Posterior cingulate gyrus (tissue), 11 donors: Measurements from ENCODE around the gene NR3C2.
"Not testable (repeated sequence)": the region's sequence is repeated elsewhere in the genome, so short reads cannot be mapped to it uniquely, and the experiment has no call there.

Source experiments
- DNase-seq, 10 donors: peaks; one replicate each; pipeline versions ENCODE4 v3.0.0 to v3.0.0-alpha.2; 2020 to 2021; ENCODE audit warnings: mixed read lengths in 3 of 10
- intact Hi-C: fragments of 100-400 bp; cut with DNase I; formaldehyde crosslinking; loops from one replicate; pipeline ENCODE4 v1.15.1; 2023

Gene NR3C2

DNA sequence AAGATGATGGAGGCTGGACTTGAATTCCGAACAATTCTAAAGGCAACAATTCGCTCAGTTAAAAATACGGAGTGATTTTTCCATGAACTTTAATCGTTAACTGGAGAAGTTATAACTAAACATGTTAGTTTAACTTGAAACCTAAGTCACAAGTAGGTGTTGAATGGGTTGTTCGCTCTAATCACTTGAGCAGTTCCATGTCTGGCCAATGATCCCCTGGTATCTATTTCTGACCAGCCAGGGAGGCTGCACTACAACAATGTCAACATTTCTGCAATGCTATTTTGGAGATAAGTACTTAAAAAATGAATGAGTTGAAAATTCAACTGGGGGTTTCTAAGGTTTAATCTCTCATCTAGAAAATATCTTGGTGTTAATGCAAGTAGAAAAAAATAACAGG is 112.5 kb downstream of the NR3C2 start:
- intact Hi-C loops = no loop called here
- DNase-seq = no peak

- DNase-seq = no peak
- intact Hi-C loops = no loop called here
Observed at GRCh38 chr4:148327683-148328082, 114.5 kb downstream of the NR3C2 start.

GRCh38 chr4:148323316-148323715 is 118.9 kb downstream of the NR3C2 start:
- intact Hi-C loops = not testable (repeated sequence)
- peak in 1 of 10 donors; percentile 53 for DNase-seq

GRCh38 chr4:148315049-148315448 is 127.2 kb downstream of the NR3C2 start:
- DNase-seq = peak in 1 of 10 donors; percentile 65

DNA sequence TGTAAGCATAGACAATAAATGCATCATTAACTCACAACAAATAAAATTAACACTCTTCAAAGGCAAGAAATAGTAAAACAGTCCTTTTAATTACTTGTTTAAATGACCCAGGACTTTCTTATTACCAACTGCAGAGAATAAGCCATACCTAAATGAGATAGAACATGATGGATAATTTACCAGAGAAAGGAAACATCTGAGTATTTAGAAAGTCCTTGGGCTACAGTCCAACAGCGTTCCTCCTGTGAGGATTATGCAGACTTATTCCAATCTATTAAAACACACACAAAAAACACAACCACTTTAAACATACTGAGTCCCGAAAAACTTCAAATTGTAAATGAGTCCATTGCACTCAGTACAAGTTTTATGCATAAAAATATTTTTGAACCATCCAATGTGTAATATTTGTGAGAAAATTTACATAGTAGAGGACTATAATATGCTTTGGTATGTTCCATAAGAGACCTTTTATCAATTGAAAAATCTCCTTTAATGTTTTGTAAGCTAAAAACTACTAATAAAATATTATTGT is 129.2 kb downstream of the NR3C2 start:
- intact Hi-C loops = no loop called here

More at GRCh38 chr4:148315049-148315448, 127.2 kb downstream of the NR3C2 start:
- intact Hi-C loops = no loop called here

GRCh38 chr4:148311526-148311925 is 130.7 kb downstream of the NR3C2 start:
- intact Hi-C loops = no loop called here
- DNase-seq = no peak

More for the DNA sequence above, 129.2 kb downstream of the NR3C2 start:
- no peak for DNase-seq

- intact Hi-C loops = no loop called here
- no peak for DNase-seq
Observed at GRCh38 chr4:148310756-148311155, 131.5 kb downstream of the NR3C2 start.

DNA sequence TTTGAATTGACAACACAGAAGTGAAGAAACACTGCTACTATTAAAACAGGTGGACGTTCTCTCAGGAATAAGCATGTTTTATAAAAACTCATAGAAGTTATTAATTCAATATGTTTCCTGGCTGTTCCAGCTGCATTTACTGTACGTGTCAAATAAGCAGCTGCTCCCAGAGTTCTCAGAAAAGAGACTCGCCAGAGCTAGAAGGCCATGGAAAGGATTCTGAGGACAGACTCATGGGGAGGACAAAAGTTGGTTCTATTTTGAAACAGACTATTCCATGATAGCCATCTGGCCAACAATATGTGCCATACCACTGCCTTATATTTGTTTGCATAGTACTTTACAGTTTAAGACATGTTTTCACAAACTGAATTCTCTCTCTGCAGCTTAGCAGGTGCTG is 136.5 kb downstream of the NR3C2 start:
- no peak for DNase-seq
- intact Hi-C loops = no loop called here

- intact Hi-C loops = no loop called here
- DNase-seq = no peak
Observed at GRCh38 chr4:148302416-148302815, 139.8 kb downstream of the NR3C2 start.

DNA sequence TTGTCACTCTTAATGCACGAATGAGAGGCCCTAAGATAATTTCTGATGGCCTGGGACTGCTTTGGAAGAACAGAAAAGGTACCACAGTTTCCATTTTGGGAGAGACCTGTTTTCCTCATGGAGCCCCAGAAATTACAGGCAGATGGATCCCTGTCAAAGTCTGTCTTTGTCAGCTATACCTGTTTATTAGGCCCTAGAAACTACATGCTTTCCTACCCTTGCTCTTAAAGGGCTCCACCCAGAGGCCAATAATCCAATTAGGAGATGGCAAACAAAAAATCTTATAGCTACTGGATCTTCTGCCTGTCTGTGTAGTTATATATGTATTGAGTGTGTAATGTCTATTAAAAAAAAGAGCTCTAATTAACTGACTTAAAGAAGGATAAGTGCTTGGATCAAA is 141.3 kb downstream of the NR3C2 start:
- DNase-seq = no peak
- intact Hi-C loops = no loop called here

DNA sequence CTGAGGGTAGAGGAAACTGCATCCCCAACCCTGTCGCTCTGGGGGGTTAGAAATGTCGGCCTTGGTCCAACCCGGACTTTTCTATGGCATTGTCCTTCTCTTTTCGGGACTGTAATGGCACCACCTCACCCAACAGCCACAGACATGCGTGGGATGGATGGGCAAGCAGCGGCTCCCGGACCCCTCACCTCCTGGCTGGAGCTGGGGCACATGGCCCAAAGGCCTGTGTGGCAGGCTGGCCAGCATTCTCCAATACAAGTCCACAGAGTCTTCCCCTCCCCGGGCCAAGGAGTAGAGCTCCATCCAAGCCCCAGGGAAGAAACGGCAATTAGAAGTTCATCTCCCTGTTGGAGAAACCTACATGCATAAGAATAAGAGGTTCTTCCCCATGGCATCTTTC is 142.9 kb downstream of the NR3C2 start:
- DNase-seq = peak in 2 of 10 donors; percentile 64 to 69
- intact Hi-C loops = no loop called here

DNA sequence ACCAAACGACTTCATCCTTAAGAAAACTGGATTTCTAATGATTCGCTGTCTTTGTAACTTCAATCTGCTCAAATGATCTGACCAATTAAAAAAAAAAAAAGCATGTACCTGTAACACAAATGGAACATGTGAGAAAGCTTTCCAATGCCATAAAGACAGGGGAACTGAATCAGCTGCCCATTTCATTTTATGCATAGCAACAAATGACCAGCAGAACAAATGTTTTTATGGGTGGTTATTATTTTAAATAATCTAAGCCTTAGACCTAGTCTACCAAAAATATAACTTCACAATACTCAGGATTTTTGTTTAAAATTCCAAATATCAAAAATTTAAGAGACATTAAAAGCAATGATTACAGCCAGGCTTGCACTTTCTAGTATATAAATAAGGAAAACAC is 145.7 kb downstream of the NR3C2 start:
- intact Hi-C loops = no loop called here
- DNase-seq = no peak

GRCh38 chr4:148295642-148296041 is 146.6 kb downstream of the NR3C2 start:
- intact Hi-C loops = no loop called here
- no peak for DNase-seq

- no peak for DNase-seq
- intact Hi-C loops = no loop called here
Observed at GRCh38 chr4:148293571-148293970, 148.6 kb downstream of the NR3C2 start.

DNA sequence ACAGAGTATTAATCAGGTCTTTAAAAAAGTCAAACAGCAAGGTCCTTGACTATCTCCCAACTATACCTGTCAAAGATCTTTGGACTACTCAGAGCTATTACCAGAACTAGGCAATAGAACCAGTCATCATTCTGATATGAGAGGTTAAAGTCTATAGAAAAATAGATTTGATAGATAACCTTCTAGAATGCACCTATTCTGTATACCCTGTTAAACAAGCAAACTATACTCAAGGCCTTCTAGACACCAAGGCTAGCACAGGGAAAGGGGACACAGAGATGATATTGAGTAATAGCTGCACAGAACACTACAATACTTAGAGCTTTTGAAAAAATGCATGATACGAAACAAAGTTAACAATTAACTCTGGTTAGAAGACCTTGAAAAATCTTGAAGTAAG is 149.5 kb downstream of the NR3C2 start:
- DNase-seq = no peak
- intact Hi-C loops = no loop called here

GRCh38 chr4:148289740-148290139 is 152.5 kb downstream of the NR3C2 start:
- DNase-seq = no peak
- intact Hi-C loops = no loop called here

- DNase-seq = no peak
- intact Hi-C loops = no loop called here
Observed at GRCh38 chr4:148288448-148288847, 153.8 kb downstream of the NR3C2 start.

DNA sequence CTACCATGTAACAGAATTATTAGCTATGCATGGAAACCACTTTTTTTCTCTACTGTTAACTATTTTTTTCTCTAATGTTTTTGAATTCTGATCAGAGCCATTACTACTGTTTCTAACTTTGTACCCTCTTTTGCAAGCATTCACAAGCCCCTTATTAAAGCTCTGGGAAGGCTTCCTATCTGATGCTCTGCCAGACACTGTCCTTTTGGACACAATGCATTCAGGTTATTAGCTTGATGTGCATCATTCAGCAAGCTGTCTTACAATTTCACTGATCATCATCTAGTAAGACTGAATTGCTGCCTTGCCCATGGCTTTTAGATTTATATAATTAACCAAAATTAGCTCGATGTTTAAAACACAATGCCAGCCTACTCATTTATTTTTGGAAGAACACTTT is 155.1 kb downstream of the NR3C2 start:
- DNase-seq = no peak
- intact Hi-C loops = no loop called here

GRCh38 chr4:148286012-148286411 is 156.2 kb downstream of the NR3C2 start:
- no peak for DNase-seq
- intact Hi-C loops = no loop called here

GRCh38 chr4:148283665-148284064 is 158.5 kb downstream of the NR3C2 start:
- intact Hi-C loops = no loop called here
- no peak for DNase-seq

DNA sequence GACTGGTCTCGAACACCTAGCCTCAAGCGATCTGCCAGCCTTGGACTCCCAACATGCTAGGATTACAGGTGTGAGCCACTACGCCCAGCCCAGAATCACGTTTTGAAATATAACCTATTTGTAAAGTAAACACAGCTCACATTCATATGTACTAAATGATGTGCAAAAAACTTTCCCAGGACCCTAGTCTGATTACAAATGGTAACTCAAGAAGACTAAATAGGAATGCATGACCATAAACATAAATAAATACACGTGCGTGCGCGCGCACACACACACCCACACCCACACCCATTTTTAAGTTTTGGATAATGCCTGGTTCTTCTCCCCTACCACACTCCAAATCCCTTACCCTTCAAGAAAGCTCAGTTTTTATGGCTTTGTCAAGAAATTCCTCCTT is 163.9 kb downstream of the NR3C2 start:
- intact Hi-C loops = no loop called here

DNA sequence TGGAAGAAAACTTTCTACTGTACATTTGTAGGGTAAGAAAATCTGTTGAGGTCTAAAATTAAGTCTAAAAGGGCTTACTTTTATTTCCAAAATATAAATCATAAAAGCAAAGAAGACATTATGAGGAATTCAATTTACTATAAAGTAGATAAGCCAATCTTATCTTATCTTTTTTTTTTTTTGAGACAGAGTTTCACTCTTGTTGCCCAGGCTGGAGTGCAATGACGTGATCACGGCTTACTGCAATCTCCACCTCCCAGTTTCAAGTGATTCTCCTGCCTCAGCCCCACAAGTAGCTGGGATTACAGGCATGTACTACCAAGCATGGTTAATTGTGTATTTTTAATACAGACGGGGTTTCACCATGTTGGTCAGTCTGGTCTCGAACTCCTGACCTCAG is 166.9 kb downstream of the NR3C2 start:
- DNase-seq = no peak
- intact Hi-C loops = no loop called here

More for the DNA sequence above, 163.9 kb downstream of the NR3C2 start:
- no peak for DNase-seq

GRCh38 chr4:148273501-148273986 is 168.7 kb downstream of the NR3C2 start:
- intact Hi-C loops = no loop called here
- DNase-seq = no peak
